C4-2B (cell line): ENCODE measurements around the gene LENG1.

Source experiments
- ZFX ChIP-seq: fragments of 450-650 bp; IDR thresholded peaks from 2 replicates; pipeline ENCODE4 v1.6.1; 2017
- TF ChIP-seq, protein P1 (sequence below): fragments of 450-650 bp; conservative IDR thresholded peaks from 2 replicates; pipeline ENCODE4 v1.5.1; 2017; ENCODE audit warnings: mild to moderate bottlenecking

DNA sequence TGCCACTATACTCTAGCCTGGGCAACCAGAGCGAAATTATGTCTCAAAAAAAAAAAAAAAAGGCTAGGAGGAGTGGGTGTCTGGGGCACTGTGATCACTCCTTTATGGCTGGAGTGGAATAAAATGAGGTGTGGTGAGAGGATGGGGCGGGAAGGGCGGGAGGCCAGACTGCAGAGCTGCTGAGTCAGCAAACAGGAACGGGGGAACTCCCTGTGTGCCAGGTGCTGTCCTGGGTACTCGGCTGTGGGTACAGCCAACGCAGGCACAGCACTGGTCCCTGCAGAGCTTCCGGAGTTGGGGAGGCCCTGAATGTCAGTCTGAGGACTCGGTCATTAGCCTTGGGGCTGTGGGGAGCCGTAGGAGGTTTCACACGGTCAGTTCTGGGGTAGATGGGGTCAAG, 38.3 kb downstream of the LENG1 start:
- TF ChIP-seq, protein P1, sequence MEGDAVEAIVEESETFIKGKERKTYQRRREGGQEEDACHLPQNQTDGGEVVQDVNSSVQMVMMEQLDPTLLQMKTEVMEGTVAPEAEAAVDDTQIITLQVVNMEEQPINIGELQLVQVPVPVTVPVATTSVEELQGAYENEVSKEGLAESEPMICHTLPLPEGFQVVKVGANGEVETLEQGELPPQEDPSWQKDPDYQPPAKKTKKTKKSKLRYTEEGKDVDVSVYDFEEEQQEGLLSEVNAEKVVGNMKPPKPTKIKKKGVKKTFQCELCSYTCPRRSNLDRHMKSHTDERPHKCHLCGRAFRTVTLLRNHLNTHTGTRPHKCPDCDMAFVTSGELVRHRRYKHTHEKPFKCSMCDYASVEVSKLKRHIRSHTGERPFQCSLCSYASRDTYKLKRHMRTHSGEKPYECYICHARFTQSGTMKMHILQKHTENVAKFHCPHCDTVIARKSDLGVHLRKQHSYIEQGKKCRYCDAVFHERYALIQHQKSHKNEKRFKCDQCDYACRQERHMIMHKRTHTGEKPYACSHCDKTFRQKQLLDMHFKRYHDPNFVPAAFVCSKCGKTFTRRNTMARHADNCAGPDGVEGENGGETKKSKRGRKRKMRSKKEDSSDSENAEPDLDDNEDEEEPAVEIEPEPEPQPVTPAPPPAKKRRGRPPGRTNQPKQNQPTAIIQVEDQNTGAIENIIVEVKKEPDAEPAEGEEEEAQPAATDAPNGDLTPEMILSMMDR = no peak
- no peak for TF ChIP-seq ZFX
